Activated T-cell treated with anti-CD3 and anti-CD28 coated beads, Interleukin-2, amount 50 U/mL, for 4 hours (primary cell): ENCODE data around the gene SPATS2L. TPM values are rescaled to one million over a fixed set of nuclear protein-coding genes. Genes with fewer than 3 reads are reported as not detected.

ENCODE experiments used
- ATAC-seq, 2 donors: fragments of 200-7000 bp; cut with Tn5 transposase; one replicate each; pipeline ENCODE4 v1.10.0; 2021
- DNase-seq: peaks from one replicate; pipeline ENCODE4 v3.0.0-alpha.2; 2020
- H3K27me3 Mint-ChIP-seq: one replicate; pipeline ENCODE4 v1.8.0; 2021; ENCODE audit warnings: low read depth, mixed read lengths
- H3K36me3 Mint-ChIP-seq: one replicate; pipeline ENCODE4 v1.8.0; 2022; ENCODE audit warnings: mixed read lengths; ENCODE audit not compliant: insufficient read depth
- H3K4me1 Mint-ChIP-seq: one replicate; pipeline ENCODE4 v1.8.0; 2021; ENCODE audit warnings: low read depth, mixed read lengths
- H3K4me3 Mint-ChIP-seq: one replicate; pipeline ENCODE4 v1.8.0; 2021; ENCODE audit warnings: mild to moderate bottlenecking, moderate library complexity, mixed read lengths
- H3K9me3 Mint-ChIP-seq: one replicate; pipeline ENCODE4 v1.8.0; 2021; ENCODE audit warnings: mixed read lengths
- total RNA-seq, 3 donors: library from RNA; stranded (reverse); gene quantifications; one replicate each; pipeline ENCODE4 v1.2.1, GENCODE V29; 2021

Gene SPATS2L
- total RNA-seq, 3 donors from 2014 or later = 6.6 to 9.5 (median 8.8) TPM

DNA sequence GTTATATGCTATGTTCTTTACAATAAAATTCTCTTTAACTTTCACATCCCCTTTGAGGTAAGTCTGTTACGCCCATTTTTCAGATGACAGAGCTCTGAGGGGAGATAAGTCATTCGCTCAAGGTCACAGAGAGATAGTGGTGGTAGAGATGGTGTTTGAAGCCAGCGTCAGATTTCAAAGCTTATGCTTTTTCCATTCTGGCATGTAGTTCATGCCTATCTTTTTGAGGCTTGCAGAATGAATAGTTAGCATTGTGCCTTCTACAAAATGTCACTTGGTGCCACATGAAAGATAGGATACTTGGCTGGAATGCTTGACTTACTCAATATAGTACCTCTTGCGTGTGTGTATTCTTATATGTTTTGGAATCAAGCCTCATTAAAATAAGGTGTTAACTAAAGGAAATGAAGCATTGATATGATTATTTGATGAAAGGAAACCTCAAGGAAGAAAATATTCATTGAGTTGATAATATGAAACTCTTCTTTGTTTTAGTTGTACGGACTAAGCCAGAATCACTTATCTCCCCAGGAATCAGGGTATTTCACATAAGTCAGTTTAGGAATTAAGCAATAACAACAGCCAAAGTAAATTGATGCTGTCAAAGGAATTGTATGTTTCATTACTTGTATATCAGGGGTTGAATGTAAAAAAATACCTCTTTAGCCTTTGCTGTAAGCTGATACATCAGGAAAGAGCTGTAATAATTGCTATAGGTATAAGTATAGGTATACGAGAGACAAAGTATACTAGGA is 15.5 kb downstream of the SPATS2L start:
- no peaks in the 10 kb centered on the region for H3K36me3 Mint-ChIP-seq
- no peaks in the 10 kb centered on the region for H3K27me3 Mint-ChIP-seq
- H3K9me3 Mint-ChIP-seq = no peaks in the 10 kb centered on the region
- H3K4me1 Mint-ChIP-seq = peaks cover 6% of the 10 kb centered on the region
- H3K4me3 Mint-ChIP-seq = no peak overlapping the region
- ATAC-seq (no peak), DNase-seq (no peak)

DNA sequence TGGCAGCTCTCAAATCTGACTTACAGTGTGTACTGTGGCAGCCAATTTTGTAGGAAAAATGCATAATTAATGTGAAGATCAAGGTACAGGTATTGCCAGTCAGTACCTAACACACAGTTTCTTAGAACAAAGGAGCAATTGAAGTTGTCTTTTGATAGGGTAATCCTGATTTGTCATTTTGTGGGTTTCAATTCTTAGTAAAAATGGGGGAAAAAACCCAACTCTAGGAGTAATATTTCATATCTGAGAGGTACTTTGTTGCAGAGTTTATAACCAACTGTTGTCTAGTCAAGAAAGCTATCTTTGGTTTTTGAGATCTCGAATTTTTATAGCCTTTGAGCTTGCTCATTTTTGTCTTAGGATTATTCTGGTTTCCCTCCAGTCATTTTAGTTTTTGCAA is 16.1 kb downstream of the SPATS2L start:
- Mint-ChIP-seq H3K4me3 (no peak overlapping the region), H3K36me3 (no peaks in the 10 kb centered on the region), H3K27me3 (no peaks in the 10 kb centered on the region), H3K4me1 (peaks cover 6% of the 10 kb centered on the region), H3K9me3 (no peaks in the 10 kb centered on the region)
- no peak for DNase-seq
- no peak for ATAC-seq

- H3K9me3 Mint-ChIP-seq = no peaks in the 10 kb centered on the region
- H3K4me1 Mint-ChIP-seq = peaks cover 6% of the 10 kb centered on the region
- ATAC-seq = no peak
- no peaks in the 10 kb centered on the region for H3K36me3 Mint-ChIP-seq
- no peaks in the 10 kb centered on the region for H3K27me3 Mint-ChIP-seq
- H3K4me3 Mint-ChIP-seq = no peak overlapping the region
- DNase-seq = no peak
These were observed 17.9 kb downstream of the SPATS2L start for GRCh38 chr2:200324362-200324761.

DNA sequence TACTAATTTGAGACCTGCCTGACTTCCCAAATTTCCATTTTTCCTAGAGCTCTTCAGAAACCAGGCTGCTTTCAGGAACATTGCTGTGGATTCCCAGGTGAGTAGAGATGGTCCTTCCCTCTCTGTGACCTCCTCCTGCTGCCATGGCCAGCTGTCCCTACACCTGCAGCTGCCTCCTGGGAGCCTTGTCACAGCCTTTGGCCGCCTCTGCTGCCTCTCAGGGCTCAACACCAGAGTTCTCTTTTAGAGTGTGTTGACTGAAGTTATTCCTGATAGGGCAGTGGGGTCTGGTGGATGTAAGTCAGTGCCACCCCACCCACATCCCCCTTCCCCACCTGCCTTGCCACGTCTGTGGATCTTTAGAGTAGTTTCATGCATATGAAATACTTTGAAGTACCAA is 22.9 kb downstream of the SPATS2L start:
- H3K4me3 Mint-ChIP-seq = no peak overlapping the region
- no peaks in the 10 kb centered on the region for H3K27me3 Mint-ChIP-seq
- ATAC-seq (no peak), DNase-seq (no peak)
- H3K4me1 Mint-ChIP-seq = no peaks in the 10 kb centered on the region
- H3K36me3 Mint-ChIP-seq = peaks cover 3% of the 10 kb centered on the region
- no peaks in the 10 kb centered on the region for H3K9me3 Mint-ChIP-seq

- DNase-seq = no peak
- no peak overlapping the region for H3K4me3 Mint-ChIP-seq
- H3K36me3 Mint-ChIP-seq = peaks cover 3% of the 10 kb centered on the region
- H3K27me3 Mint-ChIP-seq = no peaks in the 10 kb centered on the region
- H3K9me3 Mint-ChIP-seq = no peaks in the 10 kb centered on the region
- ATAC-seq = no peak
- H3K4me1 Mint-ChIP-seq = no peaks in the 10 kb centered on the region
These were observed 23.3 kb downstream of the SPATS2L start for GRCh38 chr2:200329798-200330197.

- Mint-ChIP-seq H3K4me3 (no peak overlapping the region), H3K9me3 (no peaks in the 10 kb centered on the region), H3K27me3 (no peaks in the 10 kb centered on the region), H3K36me3 (peaks cover 3% of the 10 kb centered on the region), H3K4me1 (no peaks in the 10 kb centered on the region)
- DNase-seq (no peak), ATAC-seq (no peak)
These were observed 24.0 kb downstream of the SPATS2L start for GRCh38 chr2:200330351-200331060.

DNA sequence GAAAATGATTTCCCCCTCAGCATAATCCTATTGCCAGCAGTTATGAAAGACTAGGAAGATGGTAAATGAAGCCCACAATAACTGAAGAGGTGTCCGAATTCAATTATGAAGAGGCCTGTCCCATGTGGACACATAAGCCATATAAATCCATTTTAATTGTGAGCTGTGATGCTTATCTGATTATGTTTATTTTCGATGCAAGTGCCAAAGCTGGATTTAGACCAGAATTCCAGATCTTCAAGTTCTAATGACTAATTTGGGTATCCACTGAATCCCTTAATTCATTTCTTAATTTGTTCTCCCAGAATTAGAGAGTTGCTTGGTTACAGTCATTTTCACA is 24.5 kb downstream of the SPATS2L start:
- ATAC-seq = no peak
- Mint-ChIP-seq H3K9me3 (no peaks in the 10 kb centered on the region), H3K36me3 (peaks cover 3% of the 10 kb centered on the region), H3K4me3 (no peak overlapping the region), H3K4me1 (no peaks in the 10 kb centered on the region), H3K27me3 (no peaks in the 10 kb centered on the region)
- DNase-seq = no peak

DNA sequence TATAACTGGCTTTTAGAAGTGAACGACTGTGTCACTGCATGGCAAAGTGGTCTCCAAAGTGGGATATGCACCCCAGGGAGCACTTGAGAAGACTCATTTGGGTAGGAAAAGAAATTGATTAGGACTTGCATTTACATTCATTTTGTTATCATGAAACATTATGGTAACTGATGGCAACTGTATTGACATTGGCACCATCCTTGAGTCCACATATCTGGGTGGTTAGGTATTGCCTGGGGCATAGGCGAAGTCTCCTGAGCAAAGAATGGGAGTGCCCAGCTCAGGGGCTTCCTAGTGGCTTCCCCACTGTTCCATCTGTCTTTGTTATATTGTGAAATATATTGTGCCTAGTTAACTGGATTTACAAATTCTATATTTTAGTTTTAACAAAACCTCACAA is 29.2 kb downstream of the SPATS2L start:
- H3K9me3 Mint-ChIP-seq = no peaks in the 10 kb centered on the region
- ATAC-seq (no peak), DNase-seq (no peak)
- no peaks in the 10 kb centered on the region for H3K4me1 Mint-ChIP-seq
- peaks cover 3% of the 10 kb centered on the region for H3K36me3 Mint-ChIP-seq
- H3K4me3 Mint-ChIP-seq = no peak overlapping the region
- H3K27me3 Mint-ChIP-seq = no peaks in the 10 kb centered on the region

DNA sequence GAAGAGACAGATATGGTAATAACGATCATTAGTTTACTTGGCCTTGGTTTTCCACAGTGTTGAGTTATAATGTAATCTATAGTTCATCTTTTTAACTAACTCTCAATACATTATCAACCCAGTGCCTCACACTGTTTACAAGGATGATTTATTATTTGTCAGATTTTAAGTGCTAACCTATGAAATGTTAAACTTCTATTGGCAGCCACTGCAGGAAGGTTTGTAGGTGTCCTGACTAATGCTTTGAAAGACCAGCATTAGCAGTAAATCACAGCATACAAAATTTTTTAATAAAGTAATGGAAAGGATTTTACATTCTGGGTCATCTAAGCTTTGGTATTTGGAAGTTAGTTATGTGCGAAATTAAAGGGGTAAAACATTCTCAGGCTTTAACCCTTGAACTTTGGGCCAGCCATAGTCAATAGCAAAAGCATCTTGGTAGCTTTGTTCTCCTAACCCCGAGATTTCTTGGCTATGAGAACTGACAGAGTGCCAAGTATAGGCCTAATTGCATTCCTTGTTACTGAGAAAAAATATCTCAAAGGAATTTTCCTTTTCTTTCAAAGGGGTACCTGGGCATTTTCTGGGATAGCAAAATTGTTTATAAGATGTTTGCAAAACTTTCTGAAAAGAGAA is 30.6 kb downstream of the SPATS2L start:
- DNase-seq (no peak), ATAC-seq (no peak)
- Mint-ChIP-seq H3K36me3 (no peaks in the 10 kb centered on the region), H3K4me1 (no peaks in the 10 kb centered on the region), H3K4me3 (no peak overlapping the region), H3K27me3 (no peaks in the 10 kb centered on the region), H3K9me3 (no peaks in the 10 kb centered on the region)

DNA sequence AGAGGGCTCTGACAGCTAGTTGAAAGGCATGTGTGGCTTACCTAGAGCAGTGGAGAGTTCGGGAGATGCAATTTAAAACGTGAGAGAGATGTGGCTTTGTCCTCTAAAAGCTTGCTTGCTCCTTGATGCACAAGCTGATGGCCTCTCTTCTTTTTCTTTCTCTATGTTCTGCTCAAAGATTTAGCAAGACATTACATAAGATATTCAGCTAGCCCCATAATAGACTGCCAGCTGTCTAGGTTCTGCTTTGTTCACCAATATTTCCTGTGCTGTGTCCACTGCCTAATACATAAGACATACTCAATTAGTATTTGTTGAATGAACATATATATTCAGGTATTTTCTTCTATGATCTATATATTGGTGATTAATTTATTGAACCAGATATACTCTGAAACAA is 31.1 kb downstream of the SPATS2L start:
- Mint-ChIP-seq H3K36me3 (no peaks in the 10 kb centered on the region), H3K27me3 (no peaks in the 10 kb centered on the region), H3K9me3 (no peaks in the 10 kb centered on the region), H3K4me1 (no peaks in the 10 kb centered on the region), H3K4me3 (no peak overlapping the region)
- DNase-seq (no peak), ATAC-seq (no peak)

DNA sequence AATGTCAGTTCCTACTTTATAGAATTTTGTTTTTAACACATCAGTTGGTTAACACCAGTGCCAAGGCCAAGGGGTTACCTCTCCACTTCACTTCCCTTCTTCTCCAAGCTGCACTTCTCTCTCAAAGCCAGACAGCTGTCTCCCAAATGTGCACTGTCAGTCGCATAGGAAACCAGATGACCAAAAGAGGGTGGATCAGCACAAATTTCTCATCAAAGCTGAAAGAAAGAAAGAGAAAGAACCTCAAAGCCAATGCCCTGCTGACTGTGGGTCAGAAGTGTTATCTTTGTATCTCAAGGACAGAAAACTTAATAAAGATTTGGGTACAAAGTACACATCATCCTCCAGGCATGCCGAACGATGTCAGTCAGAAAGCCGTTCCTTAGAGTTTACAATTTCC is 32.2 kb downstream of the SPATS2L start:
- H3K9me3 Mint-ChIP-seq = no peaks in the 10 kb centered on the region
- DNase-seq (no peak), ATAC-seq (no peak)
- H3K4me1 Mint-ChIP-seq = no peaks in the 10 kb centered on the region
- no peaks in the 10 kb centered on the region for H3K27me3 Mint-ChIP-seq
- H3K36me3 Mint-ChIP-seq = no peaks in the 10 kb centered on the region
- no peak overlapping the region for H3K4me3 Mint-ChIP-seq

DNA sequence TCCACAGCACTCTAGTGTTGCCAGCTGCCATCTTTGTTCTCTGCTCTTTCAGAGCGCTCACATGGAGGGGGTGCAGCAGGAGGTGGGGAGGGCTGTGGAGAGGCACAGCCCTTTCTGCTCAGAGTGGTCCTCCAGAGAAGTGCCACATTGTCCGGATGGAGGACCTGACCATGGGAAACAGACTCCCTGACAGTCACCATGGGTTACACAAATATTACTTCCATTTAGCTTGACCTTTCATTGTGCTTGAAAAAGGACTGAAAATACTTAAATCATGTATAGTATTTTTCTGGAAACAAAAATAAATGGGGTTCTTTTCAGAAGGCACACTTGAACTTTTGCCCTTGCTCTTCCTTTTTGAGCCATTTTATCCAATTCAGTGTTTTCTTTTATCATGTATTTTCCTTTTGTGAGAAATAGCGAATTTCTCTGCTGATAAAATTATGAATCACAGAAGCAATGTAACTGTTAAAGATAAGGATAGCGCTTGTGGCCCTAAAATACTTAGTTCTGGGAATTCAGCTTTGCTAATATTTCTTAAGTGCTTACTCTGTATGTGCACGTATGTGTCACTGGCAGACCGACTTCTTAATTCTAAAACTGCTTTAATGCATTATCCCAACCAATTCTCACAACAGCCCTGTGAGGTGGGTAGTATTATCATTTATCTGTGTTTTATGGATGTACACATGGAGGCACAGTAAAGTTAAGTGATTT is 34.2 kb downstream of the SPATS2L start:
- no peaks in the 10 kb centered on the region for H3K36me3 Mint-ChIP-seq
- H3K27me3 Mint-ChIP-seq = no peaks in the 10 kb centered on the region
- DNase-seq = no peak
- H3K4me3 Mint-ChIP-seq = no peak overlapping the region
- no peaks in the 10 kb centered on the region for H3K9me3 Mint-ChIP-seq
- ATAC-seq = no peak
- no peaks in the 10 kb centered on the region for H3K4me1 Mint-ChIP-seq

GRCh38 chr2:200341376-200341775 is 34.9 kb downstream of the SPATS2L start:
- no peaks in the 10 kb centered on the region for H3K9me3 Mint-ChIP-seq

GRCh38 chr2:200342235-200342634 is 35.7 kb downstream of the SPATS2L start:
- Mint-ChIP-seq H3K4me1 (no peaks in the 10 kb centered on the region), H3K27me3 (no peaks in the 10 kb centered on the region), H3K9me3 (no peaks in the 10 kb centered on the region), H3K4me3 (no peak overlapping the region), H3K36me3 (no peaks in the 10 kb centered on the region)
- DNase-seq = no peak
- no peak for ATAC-seq

More at GRCh38 chr2:200341376-200341775, 34.9 kb downstream of the SPATS2L start:
- Mint-ChIP-seq H3K27me3 (no peaks in the 10 kb centered on the region), H3K4me1 (no peaks in the 10 kb centered on the region), H3K4me3 (no peak overlapping the region), H3K36me3 (no peaks in the 10 kb centered on the region)
- DNase-seq (no peak), ATAC-seq (no peak)
